Tibial nerve (tissue), 4 donors: ENCODE data around the gene GTF3C2. TPM values are rescaled to one million over a fixed set of nuclear protein-coding genes. Genes with fewer than 3 reads are reported as not detected.

Experiments
- DNase-seq, 2 donors: peaks; one replicate each; pipeline ENCODE4 v3.0.0-alpha.2; 2019; ENCODE audit warnings: low spot score in 2 of 2
- H3K27ac ChIP-seq, 4 donors: fragments of 200-600 bp; sonication (generic) in 3 of 4; one replicate each; pipeline ENCODE4 v1.5.1; 2017 to 2019; ENCODE audit warnings: mild to moderate bottlenecking in 1 of 4
- H3K27me3 ChIP-seq, 2 donors: fragments of 200-600 bp; sonication (generic) in 1 of 2; one replicate each; pipeline versions ENCODE4 v1.5.1 to v1.6.0; 2017 to 2019
- H3K36me3 ChIP-seq, 3 donors: fragments of 200-600 bp; sonication (generic); one replicate each; pipeline ENCODE4 v1.5.1; 2018 to 2019
- H3K4me1 ChIP-seq, 4 donors: fragments of 200-600 bp; sonication (generic) in 3 of 4; one replicate each; pipeline ENCODE4 v1.5.1; 2017 to 2019
- H3K4me3 ChIP-seq, 4 donors: fragments of 200-600 bp; sonication (generic) in 3 of 4; one replicate each; pipeline ENCODE4 v1.5.1; 2017 to 2019; ENCODE audit warnings: mild to moderate bottlenecking in 1 of 4, moderate library complexity in 1 of 4
- H3K9me3 ChIP-seq, 4 donors: fragments of 200-600 bp; sonication (generic) in 3 of 4; one replicate each; pipeline ENCODE4 v1.5.1; 2017 to 2019
- CTCF ChIP-seq, 5 experiments: fragments of 200-600 bp in 3 of 5; fragments of 450-650 bp in 2 of 5; sonication (generic) in 3 of 5; IDR thresholded peaks; one replicate each; pipeline ENCODE4 v1.5.1; 2016 to 2019; ENCODE audit warnings: antibody characterized with exemption in 5 of 5, mild to moderate bottlenecking in 3 of 5, moderate library complexity in 2 of 5
- EP300 ChIP-seq, 2 donors: sonication (generic); formaldehyde crosslinking; IDR thresholded peaks; one replicate each; pipeline ENCODE4 v1.6.1; 2017; ENCODE audit warnings: antibody characterized with exemption in 2 of 2, mild to moderate bottlenecking in 1 of 2
- POLR2A ChIP-seq, 2 donors: fragments of 450-650 bp; IDR thresholded peaks; one replicate each; pipeline ENCODE4 v1.6.1; 2017; ENCODE audit warnings: antibody characterized with exemption in 2 of 2, mild to moderate bottlenecking in 2 of 2, moderate library complexity in 2 of 2
- WGBS, 2 donors: methylation state at CpG; one replicate each; pipeline ENCODE4 v1.1.5; 2018; 5-methylcytosine and 5-hydroxymethylcytosine counted together
- total RNA-seq, 4 donors: library from RNA; depleted of rRNA; stranded (reverse); fragments of >200 nt; gene quantifications; one replicate each; pipeline ENCODE4 v1.1.0, GENCODE V29; 2016

Gene GTF3C2
- total RNA-seq, 4 donors from 2014 or later = 38.9 to 54.0 (median 46.0) TPM

GRCh38 chr2:27376866-27377617 lies 20.5 kb upstream of the GTF3C2 start:
- H3K4me1 ChIP-seq = peaks cover 0 to 48% (median 23%) of the 10 kb centered on the region in 4 donors
- H3K36me3 ChIP-seq = peaks cover 0 to 71% (median 41%) of the 10 kb centered on the region in 3 donors
- no peak for TF ChIP-seq CTCF (IDR thresholded peaks at IDR 0.05)
- TF ChIP-seq EP300 (IDR thresholded peaks at IDR 0.05) = no peak
- TF ChIP-seq POLR2A (IDR thresholded peaks at IDR 0.05) = no peak
- no peaks in the 10 kb centered on the region for H3K27me3 ChIP-seq
- H3K27ac ChIP-seq = no peak overlapping the region
- H3K9me3 ChIP-seq = no peaks in the 10 kb centered on the region
- DNase-seq = no peak
- no peak overlapping the region for H3K4me3 ChIP-seq
- 63 to 64% methylated on average over 9 to 10 of the region's 10 CpGs for WGBS, 2 donors

GRCh38 chr2:27376151-27376865 lies 19.7 kb upstream of the GTF3C2 start:
- peaks cover 0 to 66% (median 41%) of the 10 kb centered on the region in 3 donors for H3K36me3 ChIP-seq
- WGBS, 2 donors = 73 to 82% methylated on average over 13 to 15 of the region's 16 CpGs
- no peak overlapping the region for H3K27ac ChIP-seq
- H3K27me3 ChIP-seq = no peaks in the 10 kb centered on the region
- H3K9me3 ChIP-seq = no peaks in the 10 kb centered on the region
- peaks cover 0 to 51% (median 29%) of the 10 kb centered on the region in 4 donors for H3K4me1 ChIP-seq
- no peak overlapping the region for H3K4me3 ChIP-seq
- DNase-seq = no peak
- TF ChIP-seq POLR2A (IDR thresholded peaks at IDR 0.05) (no peak), CTCF (IDR thresholded peaks at IDR 0.05) (no peak), EP300 (IDR thresholded peaks at IDR 0.05) (no peak)

- no peak overlapping the region for H3K4me3 ChIP-seq
- no peak for DNase-seq
- H3K9me3 ChIP-seq = no peaks in the 10 kb centered on the region
- 90 to 95% methylated on average over 17 to 20 of the region's 20 CpGs for WGBS, 2 donors
- no peaks in the 10 kb centered on the region for H3K27me3 ChIP-seq
- H3K36me3 ChIP-seq = peaks cover 0 to 66% (median 41%) of the 10 kb centered on the region in 3 donors
- TF ChIP-seq POLR2A (IDR thresholded peaks at IDR 0.05) (no peak), EP300 (IDR thresholded peaks at IDR 0.05) (no peak), CTCF (IDR thresholded peaks at IDR 0.05) (no peak)
- no peak overlapping the region for H3K27ac ChIP-seq
- H3K4me1 ChIP-seq = peaks cover 0 to 49% (median 27%) of the 10 kb centered on the region in 4 donors
Measured at GRCh38 chr2:27375513-27376099, 19.0 kb upstream of the GTF3C2 start.

GRCh38 chr2:27373567-27373966 lies 17.0 kb upstream of the GTF3C2 start:
- no peaks in the 10 kb centered on the region for H3K27me3 ChIP-seq
- H3K27ac ChIP-seq = no peak overlapping the region
- 90 to 99% methylated on average over 5 of the region's 5 CpGs for WGBS, 2 donors
- TF ChIP-seq POLR2A (IDR thresholded peaks at IDR 0.05) (no peak), CTCF (IDR thresholded peaks at IDR 0.05) (no peak), EP300 (IDR thresholded peaks at IDR 0.05) (no peak)
- peaks cover 0 to 45% (median 28%) of the 10 kb centered on the region in 4 donors for H3K4me1 ChIP-seq
- DNase-seq = no peak
- H3K4me3 ChIP-seq = no peak overlapping the region
- H3K36me3 ChIP-seq = peaks cover 0 to 69% (median 41%) of the 10 kb centered on the region in 3 donors
- H3K9me3 ChIP-seq = no peaks in the 10 kb centered on the region
